HG03139 (cell line): ENCODE results near the gene TMEM131.

Experiments used
- ATAC-seq: cut with Tn5 transposase; IDR thresholded peaks from one replicate; pipeline ENCODE4 v1.9.1; 2021; ENCODE audit not compliant: unreplicated experiment

The TMEM131 gene

DNA sequence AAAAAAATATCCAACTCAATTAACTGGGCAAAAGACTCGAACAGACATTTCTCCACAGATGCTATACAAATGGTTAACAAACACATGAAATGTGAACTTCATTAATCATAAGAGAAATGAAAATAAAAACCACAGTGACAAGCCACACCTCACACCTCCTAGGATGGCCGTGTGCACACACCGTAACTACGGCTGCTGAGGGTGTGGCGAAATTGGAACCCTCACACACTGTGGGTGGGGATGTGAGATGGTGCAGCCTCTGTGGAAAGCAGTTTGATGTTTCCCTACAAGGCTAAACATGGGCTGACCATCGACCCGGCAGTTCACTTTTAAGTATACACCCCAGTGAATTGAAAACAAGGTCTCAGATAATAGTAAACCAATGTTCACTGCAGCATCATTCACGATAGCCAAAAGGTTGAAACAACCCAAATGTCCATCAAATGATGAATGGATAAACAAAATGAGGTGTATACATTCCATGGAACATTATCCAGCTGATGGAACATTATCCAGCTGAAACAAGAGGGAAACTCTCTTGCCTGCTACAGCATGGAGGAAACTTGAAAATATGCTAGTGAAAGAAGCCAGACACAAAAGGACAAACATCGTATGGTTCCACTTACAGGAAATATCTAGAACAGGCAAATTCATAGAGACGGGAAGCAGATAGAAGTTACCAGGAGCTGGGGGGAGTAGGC is 250.1 kb downstream of the TMEM131 start:
- ATAC-seq, result no peak

GRCh38 chr2:97743913-97744312 is 251.8 kb downstream of the TMEM131 start:
- no peak for ATAC-seq

DNA sequence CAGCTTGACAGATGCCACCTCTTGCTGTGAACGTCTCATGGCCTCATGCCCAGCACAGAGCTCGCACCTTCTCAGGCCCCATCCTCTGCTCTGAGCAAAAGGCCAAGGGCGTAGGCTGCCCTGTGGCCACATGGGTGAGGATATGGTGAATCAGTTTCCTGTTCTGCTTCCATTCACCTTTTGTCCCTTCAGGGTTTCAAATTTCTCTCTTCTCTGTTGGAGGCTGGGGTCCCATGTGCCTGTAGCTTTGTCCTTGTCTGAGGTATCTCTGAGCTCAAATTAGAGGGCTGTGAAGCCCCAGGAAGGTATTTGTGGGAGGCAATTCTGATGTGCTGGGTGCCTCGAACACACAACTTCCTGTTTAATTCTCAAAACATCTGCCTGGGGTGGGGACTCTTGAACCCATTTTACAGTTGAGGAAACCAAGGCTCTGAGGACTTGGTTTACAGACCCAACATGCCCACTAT is 253.3 kb downstream of the TMEM131 start:
- ATAC-seq, result no peak

GRCh38 chr2:97741686-97742085 is 254.1 kb downstream of the TMEM131 start:
- ATAC-seq, result no peak

- ATAC-seq, result no peak
Measured at GRCh38 chr2:97741251-97741650, 254.5 kb downstream of the TMEM131 start.

- no peak for ATAC-seq
Measured at GRCh38 chr2:97740590-97741182, 255.1 kb downstream of the TMEM131 start.

DNA sequence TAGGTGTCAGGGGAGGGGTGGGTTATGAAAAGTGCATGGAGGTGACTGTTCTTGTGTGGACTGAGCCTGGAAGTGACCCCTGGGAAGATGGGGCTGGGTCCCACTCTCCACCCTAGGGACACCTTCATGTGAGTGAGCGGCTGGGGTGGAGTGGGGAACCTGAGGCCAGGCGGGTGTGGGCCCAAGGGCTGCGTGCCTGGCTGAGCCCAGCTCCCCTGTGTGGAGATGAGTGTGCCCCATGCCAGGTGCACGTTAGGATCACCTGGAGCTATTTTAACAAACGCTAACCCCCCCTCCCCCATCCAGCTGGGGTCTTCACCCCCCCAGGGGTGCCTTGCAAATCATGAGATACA is 255.9 kb downstream of the TMEM131 start:
- ATAC-seq, result no peak

DNA sequence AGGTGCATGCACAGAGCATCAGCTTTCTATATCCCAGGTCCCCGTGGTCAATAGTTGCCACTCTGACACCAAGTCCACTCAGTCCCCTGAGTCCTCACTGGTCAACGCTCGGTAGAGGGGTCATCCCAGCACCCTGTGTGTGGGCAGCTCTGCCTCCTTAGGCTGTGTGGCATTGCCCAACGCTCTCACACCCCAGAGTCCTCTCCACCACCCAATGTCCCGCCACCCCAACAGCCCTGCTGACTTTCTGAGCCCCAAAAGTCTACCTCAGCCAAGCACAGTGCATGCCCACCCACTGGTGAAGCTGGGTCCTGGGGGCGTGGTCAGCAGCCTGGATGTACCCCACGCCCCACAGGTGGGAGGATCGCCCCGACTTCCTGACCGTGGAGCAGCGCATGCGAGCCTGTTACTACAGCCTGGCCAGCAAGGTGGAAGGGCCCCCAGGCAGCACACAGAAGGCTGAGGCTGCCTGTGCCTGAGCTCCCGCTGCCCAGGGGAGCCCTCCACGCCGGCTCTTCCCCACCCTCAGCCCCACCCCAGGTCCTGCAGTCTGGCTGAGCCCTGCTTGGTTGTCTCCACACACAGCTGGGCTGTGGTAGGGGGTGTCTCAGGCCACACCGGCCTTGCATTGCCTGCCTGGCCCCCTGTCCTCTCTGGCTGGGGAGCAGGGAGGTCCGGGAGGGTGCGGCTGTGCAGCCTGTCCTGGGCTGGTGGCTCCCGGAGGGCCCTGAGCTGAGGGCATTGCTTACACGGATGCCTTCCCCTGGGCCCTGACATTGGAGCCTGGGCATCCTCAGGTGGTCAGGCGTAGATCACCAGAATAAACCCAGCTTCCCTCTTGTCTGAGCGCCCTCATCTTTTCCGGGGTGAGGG is 256.5 kb downstream of the TMEM131 start:
- ATAC-seq, result no peak

GRCh38 chr2:97738179-97739019 is 257.3 kb downstream of the TMEM131 start:
- no peak for ATAC-seq

GRCh38 chr2:97737421-97738178 is 258.1 kb downstream of the TMEM131 start:
- no peak for ATAC-seq

GRCh38 chr2:97736608-97737330 is 259.0 kb downstream of the TMEM131 start:
- no peak for ATAC-seq

GRCh38 chr2:97736185-97736584 is 259.6 kb downstream of the TMEM131 start:
- no peak for ATAC-seq

DNA sequence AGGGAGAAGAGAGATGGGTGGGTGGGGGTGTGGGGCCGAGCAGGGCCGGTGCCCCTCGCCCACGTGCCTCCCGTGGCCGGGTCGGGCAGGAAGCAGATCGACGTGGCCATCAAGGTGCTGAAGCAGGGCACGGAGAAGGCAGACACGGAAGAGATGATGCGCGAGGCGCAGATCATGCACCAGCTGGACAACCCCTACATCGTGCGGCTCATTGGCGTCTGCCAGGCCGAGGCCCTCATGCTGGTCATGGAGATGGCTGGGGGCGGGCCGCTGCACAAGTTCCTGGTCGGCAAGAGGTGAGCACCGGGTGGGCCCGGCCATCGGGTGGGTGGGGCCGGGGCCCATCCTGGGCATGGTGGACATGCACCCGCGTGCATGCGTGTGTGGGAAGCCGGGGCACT is 260.6 kb downstream of the TMEM131 start:
- no peak for ATAC-seq

DNA sequence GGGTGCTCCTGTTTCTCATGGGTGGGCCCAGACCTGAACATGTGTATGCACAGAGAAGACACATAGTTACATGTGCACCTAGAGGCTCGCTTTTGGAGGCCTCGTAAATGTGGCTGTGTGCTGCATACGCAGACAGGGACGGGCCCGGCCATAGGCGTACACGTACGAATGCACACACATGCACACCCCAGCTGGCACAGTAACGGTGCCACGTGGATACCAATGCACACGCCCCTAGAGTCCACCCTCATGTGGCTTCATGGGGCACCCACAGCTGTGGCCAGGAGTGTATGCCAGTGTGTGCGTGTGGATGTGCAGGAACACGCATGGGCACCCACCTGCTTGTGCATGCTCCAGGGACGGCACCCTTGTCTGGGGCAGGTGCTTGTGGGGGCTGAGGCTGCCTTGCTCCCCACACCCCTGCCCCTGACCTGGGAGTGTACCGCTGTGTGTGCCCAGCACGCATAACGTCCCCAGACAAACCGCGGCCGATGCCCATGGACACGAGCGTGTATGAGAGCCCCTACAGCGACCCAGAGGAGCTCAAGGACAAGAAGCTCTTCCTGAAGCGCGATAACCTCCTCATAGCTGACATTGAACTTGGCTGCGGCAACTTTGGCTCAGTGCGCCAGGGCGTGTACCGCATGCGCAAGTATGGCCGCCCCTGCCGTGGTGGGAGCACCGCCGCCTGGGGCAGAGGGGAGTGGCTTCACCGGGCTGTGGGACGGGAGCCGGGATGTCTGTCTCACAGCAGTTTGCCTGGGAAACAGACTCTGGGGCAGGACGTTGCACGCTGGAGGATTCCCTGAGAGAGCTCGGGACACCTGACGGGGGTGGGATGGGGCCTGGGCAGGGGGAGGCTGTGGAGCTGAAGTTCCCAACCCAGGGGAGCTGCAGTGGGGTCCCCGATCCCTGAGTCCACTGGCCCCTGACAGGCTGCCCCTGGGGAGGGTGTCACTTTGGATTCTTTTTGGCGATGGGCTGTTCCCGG is 261.4 kb downstream of the TMEM131 start:
- no peak for ATAC-seq

DNA sequence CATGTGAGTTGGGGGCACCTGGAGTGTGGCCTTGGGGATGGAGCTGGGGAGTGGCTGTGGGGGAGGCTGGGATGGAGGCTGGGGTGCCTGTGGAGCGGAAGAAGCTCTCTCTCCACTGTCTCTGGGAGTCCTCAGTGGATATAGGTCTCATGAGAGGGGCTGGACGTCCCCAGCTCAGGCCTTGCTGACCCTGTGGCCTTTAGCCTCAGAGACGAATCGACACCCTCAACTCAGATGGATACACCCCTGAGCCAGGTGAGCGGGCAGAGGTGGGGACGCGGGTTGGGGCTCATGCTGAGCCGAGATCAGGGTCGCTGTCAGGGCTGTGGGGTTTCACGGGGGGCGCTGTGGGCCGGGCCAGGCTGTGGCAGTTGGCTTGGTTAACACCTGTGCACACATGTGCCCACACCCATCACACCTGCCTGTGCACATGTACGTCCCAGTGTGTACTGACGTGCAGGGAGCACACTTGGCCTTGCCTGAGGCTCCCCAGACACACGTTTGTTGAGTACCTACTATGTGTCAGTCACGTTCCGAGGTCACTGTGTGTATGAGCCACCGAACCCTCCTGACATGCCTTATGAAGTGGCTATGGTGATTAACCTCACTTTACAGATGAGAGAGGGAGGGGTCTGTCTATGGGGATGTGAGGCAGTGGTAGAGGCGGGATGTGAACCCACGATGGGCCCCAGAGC is 262.3 kb downstream of the TMEM131 start:
- ATAC-seq, result no peak

DNA sequence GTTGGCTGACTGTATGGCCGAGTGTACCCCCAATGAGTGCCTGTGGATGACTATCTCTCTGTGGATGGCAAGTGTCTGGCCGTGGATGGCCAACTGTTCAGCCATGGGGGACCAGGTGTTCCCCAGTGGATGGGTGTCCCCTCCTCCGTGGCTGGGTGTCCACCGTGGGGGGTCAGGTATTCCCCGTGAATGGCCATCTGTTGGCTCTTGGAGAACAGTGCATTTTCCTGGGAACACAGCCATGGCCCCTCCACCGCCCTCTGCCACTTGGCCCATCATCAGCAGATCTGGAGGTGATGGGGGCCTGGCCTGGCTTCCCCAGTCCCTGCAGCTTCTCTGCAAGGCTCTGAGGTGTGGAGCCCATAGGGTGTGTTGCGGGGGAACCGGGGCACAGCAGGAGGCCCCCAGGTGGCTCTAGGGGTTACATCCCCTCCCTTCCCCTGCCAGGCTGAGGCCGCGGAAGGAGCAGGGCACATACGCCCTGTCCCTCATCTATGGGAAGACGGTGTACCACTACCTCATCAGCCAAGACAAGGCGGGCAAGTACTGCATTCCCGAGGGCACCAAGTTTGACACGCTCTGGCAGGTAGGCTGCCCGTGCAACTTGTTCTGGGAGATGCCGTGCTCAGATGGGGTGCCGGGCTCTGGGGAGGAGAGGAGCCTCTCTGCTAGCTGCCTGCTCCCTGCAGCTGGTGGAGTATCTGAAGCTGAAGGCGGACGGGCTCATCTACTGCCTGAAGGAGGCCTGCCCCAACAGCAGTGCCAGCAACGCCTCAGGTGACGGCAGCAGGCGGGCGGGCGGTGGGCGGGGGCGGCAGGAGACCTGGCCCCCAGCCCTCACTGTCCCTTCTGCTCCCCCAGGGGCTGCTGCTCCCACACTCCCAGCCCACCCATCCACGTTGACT is 263.1 kb downstream of the TMEM131 start:
- ATAC-seq, result no peak
